Upper lobe of left lung (tissue), 6 donors: ENCODE results near the gene CDCA5. TPM values are rescaled to one million over a fixed set of nuclear protein-coding genes. Genes with fewer than 3 reads are reported as not detected.

Source experiments
- ATAC-seq, 2 donors: fragments of 200-7000 bp; cut with Tn5 transposase; one replicate each; pipeline ENCODE4 v1.9.1; 2022; ENCODE audit warnings: mild to moderate bottlenecking in 2 of 2, moderate library complexity in 2 of 2; ENCODE audit not compliant: low FRiP score in 2 of 2
- DNase-seq, 2 donors: peaks; one replicate each; pipeline ENCODE4 v3.0.0-alpha.2; 2019 to 2020
- H3K27ac ChIP-seq, 4 donors: fragments of 200-600 bp; sonication (generic); one replicate each; pipeline ENCODE4 v1.5.1; 2016 to 2019
- H3K27me3 ChIP-seq, 4 donors: fragments of 200-600 bp; sonication (generic); one replicate each; pipeline ENCODE4 v1.5.1; 2017 to 2019
- H3K36me3 ChIP-seq, 4 donors: fragments of 200-600 bp; sonication (generic); one replicate each; pipeline ENCODE4 v1.5.1; 2016 to 2019
- H3K4me1 ChIP-seq, 4 donors: fragments of 200-600 bp; sonication (generic); one replicate each; pipeline ENCODE4 v1.5.1; 2018 to 2019
- H3K4me3 ChIP-seq, 4 donors: fragments of 200-600 bp; sonication (generic); one replicate each; pipeline ENCODE4 v1.5.1; 2017 to 2019; ENCODE audit warnings: mild to moderate bottlenecking in 2 of 4, moderate library complexity in 1 of 4
- H3K9me3 ChIP-seq, 4 donors: fragments of 200-600 bp; sonication (generic); one replicate each; pipeline ENCODE4 v1.5.1; 2018 to 2019
- EP300 ChIP-seq, 4 donors: sonication (generic); formaldehyde crosslinking; IDR thresholded peaks; one replicate each; pipeline ENCODE4 v1.5.1; 2017; ENCODE audit warnings: antibody characterized with exemption in 4 of 4, control low read depth in 2 of 4
- POLR2A ChIP-seq, 4 donors: fragments of 450-650 bp; IDR thresholded peaks; one replicate each; pipeline ENCODE4 v1.5.1; 2016 to 2017; ENCODE audit warnings: antibody characterized with exemption in 4 of 4, mild to moderate bottlenecking in 2 of 4
- POLR2AphosphoS5 ChIP-seq, 2 donors: sonication (generic); formaldehyde crosslinking; IDR thresholded peaks; one replicate each; pipeline ENCODE4 v1.5.1; 2017; ENCODE audit warnings: antibody characterized with exemption in 2 of 2
- whole genome bisulfite sequencing, 2 donors: methylation state at CpG; one replicate each; pipeline ENCODE4 v1.1.5; 2017 to 2018; 5-methylcytosine and 5-hydroxymethylcytosine counted together
- total RNA-seq, 6 donors: library from RNA; depleted of rRNA in 4 of 6; stranded (reverse); fragments of >200 nt in 4 of 6; gene quantifications; one replicate each; pipeline versions ENCODE4 v1.1.0 to v1.2.1, GENCODE V29; 2016 to 2021
- TF ChIP-seq, protein P1 (sequence below), 6 experiments: fragments of 450-650 bp in 4 of 6; fragments of 200-600 bp in 2 of 6; sonication (generic) in 2 of 6; IDR thresholded peaks; one replicate each; pipeline ENCODE4 v1.5.1; 2016 to 2019; ENCODE audit warnings: antibody characterized with exemption in 6 of 6
- donor health status: DM: no; HTN: no; CAD: no; lungs with moderate emphysema.
- donor health status: DM: no; HTN: yes; CAD: no; lungs with severe emphysema.

CDCA5 gene
- total RNA-seq, 6 donors from 2014 or later: 1.0 to 4.4 (median 1.8) TPM

GRCh38 chr11:65042891-65043290 lies 40.9 kb downstream of the CDCA5 start:
- H3K27ac ChIP-seq: no peak overlapping the region
- H3K4me3 ChIP-seq: no peak overlapping the region
- DNase-seq: no peak
- peaks cover 28 to 54% (median 45%) of the 10 kb centered on the region in 4 donors for H3K4me1 ChIP-seq
- WGBS, 2 donors: 68 to 77% methylated on average over 6 of the region's 6 CpGs
- H3K36me3 ChIP-seq: peaks cover 0 to 36% (median 16%) of the 10 kb centered on the region in 4 donors
- no peaks in the 10 kb centered on the region for H3K9me3 ChIP-seq
- no peaks in the 10 kb centered on the region for H3K27me3 ChIP-seq
- no peak for ATAC-seq
- TF ChIP-seq EP300 (IDR thresholded peaks at IDR 0.05) (no peak), POLR2A (IDR thresholded peaks at IDR 0.05) (no peak), POLR2AphosphoS5 (IDR thresholded peaks at IDR 0.05) (no peak)
- TF ChIP-seq, protein P1, sequence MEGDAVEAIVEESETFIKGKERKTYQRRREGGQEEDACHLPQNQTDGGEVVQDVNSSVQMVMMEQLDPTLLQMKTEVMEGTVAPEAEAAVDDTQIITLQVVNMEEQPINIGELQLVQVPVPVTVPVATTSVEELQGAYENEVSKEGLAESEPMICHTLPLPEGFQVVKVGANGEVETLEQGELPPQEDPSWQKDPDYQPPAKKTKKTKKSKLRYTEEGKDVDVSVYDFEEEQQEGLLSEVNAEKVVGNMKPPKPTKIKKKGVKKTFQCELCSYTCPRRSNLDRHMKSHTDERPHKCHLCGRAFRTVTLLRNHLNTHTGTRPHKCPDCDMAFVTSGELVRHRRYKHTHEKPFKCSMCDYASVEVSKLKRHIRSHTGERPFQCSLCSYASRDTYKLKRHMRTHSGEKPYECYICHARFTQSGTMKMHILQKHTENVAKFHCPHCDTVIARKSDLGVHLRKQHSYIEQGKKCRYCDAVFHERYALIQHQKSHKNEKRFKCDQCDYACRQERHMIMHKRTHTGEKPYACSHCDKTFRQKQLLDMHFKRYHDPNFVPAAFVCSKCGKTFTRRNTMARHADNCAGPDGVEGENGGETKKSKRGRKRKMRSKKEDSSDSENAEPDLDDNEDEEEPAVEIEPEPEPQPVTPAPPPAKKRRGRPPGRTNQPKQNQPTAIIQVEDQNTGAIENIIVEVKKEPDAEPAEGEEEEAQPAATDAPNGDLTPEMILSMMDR (IDR thresholded peaks at IDR 0.05): no peak

DNA sequence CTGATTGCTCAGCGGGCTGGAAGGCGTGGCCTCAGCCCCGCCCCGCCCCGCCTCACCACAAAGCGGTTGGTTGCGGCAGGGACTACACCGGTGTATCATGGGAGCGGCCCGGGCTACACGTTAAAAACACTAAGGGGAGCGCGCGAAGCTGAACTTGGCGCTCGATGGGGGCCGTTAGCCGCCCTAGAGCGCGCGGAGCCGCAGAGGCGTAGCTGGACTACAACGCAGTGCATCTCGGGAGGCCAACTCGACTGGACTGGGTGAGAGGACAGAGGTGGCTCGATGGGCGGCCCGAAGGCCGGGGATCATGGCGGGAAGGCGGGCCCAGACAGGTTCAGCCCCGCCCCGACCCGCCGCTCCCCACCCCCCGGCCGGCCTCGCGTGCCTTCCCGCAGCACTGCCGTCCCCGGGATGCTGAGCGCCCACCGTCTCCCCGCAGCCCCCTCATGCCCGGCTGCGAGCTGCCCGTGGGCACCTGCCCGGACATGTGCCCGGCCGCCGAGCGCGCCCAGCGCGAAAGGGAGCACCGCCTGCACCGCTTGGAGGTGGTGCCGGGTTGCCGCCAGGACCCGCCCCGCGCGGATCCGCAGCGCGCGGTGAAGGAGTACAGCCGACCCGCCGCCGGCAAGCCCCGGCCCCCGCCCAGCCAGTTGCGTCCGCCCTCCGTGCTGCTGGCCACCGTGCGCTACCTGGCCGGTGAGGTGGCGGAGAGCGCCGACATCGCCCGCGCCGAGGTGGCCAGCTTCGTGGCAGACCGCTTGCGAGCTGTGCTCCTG lies 42.8 kb downstream of the CDCA5 start, which contains the start of gene SAC3D1:
Gene SAC3D1 (plus strand): TSS at position 364 of the 776 bp plus-strand sequence. CDS start 83 bp downstream, at position 447.
- Histone ChIP-seq H3K4me1 (peaks cover 22 to 48% (median 34%) of the 10 kb centered on the region in 4 donors), H3K4me3 (peak within 1 kb of the TSS; percentile 47 to 100 (median 90)), H3K27me3 (no peaks in the 10 kb centered on the region), H3K36me3 (peaks cover 0 to 53% (median 28%) of the 10 kb centered on the region in 4 donors), H3K27ac (peak within 1 kb of the TSS; percentile 82 to 94 (median 88)), H3K9me3 (no peaks in the 10 kb centered on the region)
- DNase-seq: peak; percentile 92 to 95
- 0 to 2% methylated on average over 33 to 61 of the region's 91 CpGs for WGBS, 2 donors
- TF ChIP-seq EP300 (IDR thresholded peaks at IDR 0.05) (no peak), POLR2A (IDR thresholded peaks at IDR 0.05) (peak in 1 of 4 donors; percentile 57), POLR2AphosphoS5 (IDR thresholded peaks at IDR 0.05) (peak in 1 of 2 donors; percentile 67)
- TF ChIP-seq, protein P1 (IDR thresholded peaks at IDR 0.05): peak in 1 of 6 experiments; percentile 42
- peak; percentile 96 to 97 for ATAC-seq

DNA sequence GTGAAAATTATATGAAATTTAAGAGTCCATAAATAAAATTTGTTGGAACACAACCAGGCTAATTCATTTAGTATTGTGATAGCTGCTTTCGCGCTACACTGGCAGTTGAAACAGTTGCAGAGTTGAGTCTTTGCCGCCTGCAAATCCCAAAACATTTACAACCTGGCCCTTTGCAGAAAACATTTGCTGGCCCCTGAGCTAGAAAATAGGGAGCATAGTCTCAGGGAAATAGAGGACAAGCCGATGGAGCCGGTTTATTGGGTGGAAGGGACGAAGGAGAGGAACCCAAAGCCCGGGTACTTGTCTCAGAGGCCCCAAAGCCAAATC lies 43.4 kb downstream of the CDCA5 start:
- TF ChIP-seq POLR2AphosphoS5 (IDR thresholded peaks at IDR 0.05) (no peak), POLR2A (IDR thresholded peaks at IDR 0.05) (no peak), EP300 (IDR thresholded peaks at IDR 0.05) (no peak)
- TF ChIP-seq, protein P1 (IDR thresholded peaks at IDR 0.05): no peak
- H3K4me1 ChIP-seq: peaks cover 22 to 48% (median 34%) of the 10 kb centered on the region in 4 donors
- DNase-seq (no peak), ATAC-seq (no peak)
- 26 to 31% methylated on average over 7 of the region's 7 CpGs for WGBS, 2 donors
- H3K27me3 ChIP-seq: no peaks in the 10 kb centered on the region
- peaks cover 3 to 53% (median 31%) of the 10 kb centered on the region in 4 donors for H3K36me3 ChIP-seq
- H3K4me3 ChIP-seq: peak overlapping the region in 3 of 4 donors; percentile 81 to 100 (median 99)
- no peaks in the 10 kb centered on the region for H3K9me3 ChIP-seq
- peak overlapping the region; percentile 82 to 94 (median 88) for H3K27ac ChIP-seq

- peaks cover 10 to 73% (median 52%) of the 10 kb centered on the region in 4 donors for H3K36me3 ChIP-seq
- ATAC-seq: no peak
- no peaks in the 10 kb centered on the region for H3K27me3 ChIP-seq
- H3K4me1 ChIP-seq: peaks cover 4 to 22% (median 10%) of the 10 kb centered on the region in 4 donors
- no peak overlapping the region for H3K4me3 ChIP-seq
- WGBS, 2 donors: 76 to 84% methylated on average over 6 of the region's 6 CpGs
- no peak overlapping the region for H3K27ac ChIP-seq
- TF ChIP-seq EP300 (IDR thresholded peaks at IDR 0.05) (no peak), POLR2AphosphoS5 (IDR thresholded peaks at IDR 0.05) (no peak), POLR2A (IDR thresholded peaks at IDR 0.05) (no peak)
- TF ChIP-seq, protein P1 (IDR thresholded peaks at IDR 0.05): no peak
- DNase-seq: peak in 1 of 2 donors; percentile 73
- H3K9me3 ChIP-seq: no peaks in the 10 kb centered on the region
These were observed 46.9 kb downstream of the CDCA5 start for GRCh38 chr11:65036931-65037330.
